GM19328 (cell line): ENCODE results near the gene E2F3.

ENCODE experiments used
- ATAC-seq: cut with Tn5 transposase; IDR thresholded peaks from one replicate; pipeline ENCODE4 v1.9.1; 2021; ENCODE audit warnings: mild to moderate bottlenecking, moderate library complexity; ENCODE audit not compliant: unreplicated experiment

The E2F3 gene

GRCh38 chr6:20402092-20402341 is 338 bp downstream of the E2F3 start:
- no peak for ATAC-seq

DNA sequence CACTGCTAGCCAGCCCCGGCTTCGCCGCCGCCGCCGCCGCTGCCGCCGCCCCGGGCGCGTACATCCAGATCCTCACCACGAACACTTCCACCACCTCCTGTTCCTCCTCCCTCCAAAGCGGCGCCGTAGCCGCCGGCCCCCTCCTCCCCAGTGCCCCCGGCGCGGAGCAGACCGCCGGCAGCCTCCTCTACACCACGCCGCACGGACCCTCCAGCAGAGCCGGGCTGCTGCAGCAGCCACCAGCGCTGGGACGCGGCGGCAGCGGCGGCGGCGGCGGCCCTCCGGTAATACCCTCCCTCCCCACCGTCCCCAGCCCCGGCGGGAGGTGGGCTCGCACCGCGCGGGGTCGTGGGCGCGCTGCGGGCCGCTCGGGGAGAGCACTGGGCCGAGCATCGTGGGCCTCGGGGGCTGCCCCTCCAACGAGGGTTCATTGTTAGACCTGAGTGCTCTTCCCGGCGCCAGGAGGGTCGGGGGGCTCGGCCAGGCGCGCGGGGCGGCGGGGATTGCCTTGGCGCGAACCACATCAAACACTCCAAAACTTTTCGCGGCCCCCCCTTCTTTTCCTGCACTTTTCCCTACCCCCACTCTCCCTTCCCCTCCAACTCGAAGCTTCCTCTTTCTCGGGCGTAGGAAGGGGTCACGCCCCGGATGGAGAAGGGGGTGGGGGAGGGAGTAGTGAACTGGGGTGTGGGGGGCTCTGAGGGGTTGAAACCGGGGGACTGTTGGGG is 827 bp downstream of the E2F3 start:
- ATAC-seq = no peak

DNA sequence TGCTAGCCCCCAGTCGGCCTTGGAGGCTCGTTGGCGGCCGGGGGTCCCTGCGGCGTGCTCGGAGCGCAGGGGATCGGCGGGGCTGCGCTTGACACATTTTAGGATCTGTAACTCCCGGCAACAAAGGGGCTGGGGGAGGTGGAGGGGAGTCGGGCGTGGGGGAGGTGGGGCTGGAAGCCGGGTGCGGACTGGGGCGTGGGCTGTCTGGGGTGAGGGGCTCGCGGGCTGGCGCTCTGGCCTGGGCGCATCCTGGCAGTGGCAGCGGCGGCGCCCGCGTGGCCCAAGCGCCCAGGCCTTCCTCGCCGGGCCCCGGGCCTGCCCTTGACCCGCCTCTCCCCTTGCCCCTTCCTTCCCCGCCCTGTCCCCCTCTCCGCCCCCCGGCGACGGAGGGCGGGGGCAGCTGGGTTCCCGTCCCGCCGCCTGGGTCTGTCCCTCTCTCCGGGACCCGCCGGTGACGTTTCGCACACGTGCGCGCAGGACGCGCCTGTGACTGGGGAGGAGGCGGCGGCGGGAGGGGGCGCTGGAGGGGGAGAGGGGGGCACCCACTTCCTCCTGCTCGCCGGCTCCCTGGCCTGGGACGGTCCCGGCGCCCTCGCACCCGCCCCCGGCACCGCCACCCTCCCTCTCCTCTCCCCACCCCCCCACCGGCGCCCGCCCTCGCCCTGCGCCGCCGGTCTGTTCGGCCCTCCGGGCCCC is 1.5 kb downstream of the E2F3 start:
- peak; percentile 42 for ATAC-seq

GRCh38 chr6:20403766-20404640 is 2.3 kb downstream of the E2F3 start:
- ATAC-seq = no peak

DNA sequence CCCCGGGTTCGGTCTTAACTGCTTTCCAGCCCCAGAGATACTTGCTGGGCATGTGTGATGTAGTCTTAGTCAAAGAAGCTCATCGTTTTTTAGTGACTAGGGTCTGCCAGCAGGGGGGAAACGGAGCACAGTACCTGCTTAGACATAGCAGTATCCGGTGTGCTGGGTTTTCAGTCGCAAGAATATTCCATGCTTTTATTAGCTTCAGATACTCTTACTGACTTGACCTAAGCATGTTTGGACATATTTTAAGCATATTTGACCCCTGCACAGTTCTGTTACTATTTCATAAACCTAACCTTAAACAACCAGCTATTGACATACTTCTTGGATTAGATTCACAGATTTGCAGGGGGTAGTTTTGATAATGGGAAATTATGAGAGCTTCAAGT is 3.0 kb downstream of the E2F3 start:
- no peak for ATAC-seq

DNA sequence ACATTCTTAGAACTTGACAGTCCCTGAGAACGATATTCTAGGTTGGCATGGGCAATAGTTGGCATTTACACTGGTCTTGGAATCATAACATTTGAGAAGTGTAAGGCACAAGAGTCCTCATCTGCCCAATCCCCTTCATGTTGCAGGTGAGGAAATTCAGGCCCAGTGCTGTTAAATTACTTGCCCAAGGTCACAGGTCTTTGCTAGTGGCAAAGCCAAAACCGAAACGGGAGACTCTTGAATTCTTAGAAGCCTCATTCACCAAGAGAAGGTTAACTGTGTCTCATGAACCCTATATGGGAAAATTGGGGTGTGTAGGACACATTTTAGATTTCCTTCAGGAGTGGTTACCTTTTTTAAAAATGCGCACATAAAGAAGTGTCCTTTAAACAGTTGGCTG is 7.2 kb downstream of the E2F3 start:
- no peak for ATAC-seq

DNA sequence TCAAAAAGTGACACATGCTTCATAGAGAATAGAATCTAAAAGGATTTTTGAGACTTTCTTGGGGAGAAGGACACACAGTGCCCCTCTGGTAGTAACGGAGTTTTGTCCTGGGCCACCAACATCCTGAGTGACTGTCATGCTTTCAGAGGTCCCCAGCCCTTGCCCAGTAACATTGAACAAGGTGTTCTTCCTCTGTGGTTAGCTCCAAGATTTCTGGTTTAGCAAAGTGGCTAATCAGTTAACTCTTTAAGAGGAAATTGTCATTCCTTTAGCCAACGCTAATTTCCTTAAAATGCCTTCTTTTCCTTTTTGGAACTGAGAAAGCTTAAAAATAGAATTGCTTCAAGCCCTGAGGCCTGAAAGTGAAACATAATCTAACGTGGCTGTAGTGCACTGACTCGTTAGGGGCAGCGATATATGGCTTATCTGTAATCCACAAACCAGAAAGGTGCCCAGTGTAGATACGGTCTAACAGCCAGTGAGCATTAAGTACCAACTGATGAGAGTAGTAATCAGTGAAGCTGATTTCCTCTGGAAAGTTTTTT is 7.8 kb downstream of the E2F3 start:
- peak; percentile 91 for ATAC-seq

GRCh38 chr6:20411544-20411943 is 9.9 kb downstream of the E2F3 start:
- no peak for ATAC-seq

- ATAC-seq = no peak
These were observed 10.4 kb downstream of the E2F3 start for GRCh38 chr6:20411953-20412681.

- ATAC-seq = no peak
These were observed 11.0 kb downstream of the E2F3 start for GRCh38 chr6:20412682-20413073.

DNA sequence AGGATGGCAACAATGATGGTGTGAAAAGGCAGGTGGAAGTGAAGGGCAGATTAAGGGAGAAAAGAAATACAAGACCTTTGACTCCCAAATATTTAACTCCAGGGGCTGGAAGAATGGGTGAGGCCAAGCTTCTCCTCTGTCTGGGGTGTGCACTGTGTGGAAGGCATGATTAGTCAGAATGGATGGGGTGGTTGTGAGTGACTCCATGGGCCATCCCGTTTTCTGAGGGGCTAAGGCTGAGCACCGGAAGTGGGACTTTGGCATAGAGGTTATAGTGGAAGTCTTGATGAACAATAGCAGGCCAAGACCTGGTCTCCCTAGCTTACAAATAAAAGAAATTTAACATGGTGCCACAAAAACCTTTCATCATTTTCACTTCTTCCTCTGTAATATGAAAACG is 12.1 kb downstream of the E2F3 start:
- no peak for ATAC-seq

DNA sequence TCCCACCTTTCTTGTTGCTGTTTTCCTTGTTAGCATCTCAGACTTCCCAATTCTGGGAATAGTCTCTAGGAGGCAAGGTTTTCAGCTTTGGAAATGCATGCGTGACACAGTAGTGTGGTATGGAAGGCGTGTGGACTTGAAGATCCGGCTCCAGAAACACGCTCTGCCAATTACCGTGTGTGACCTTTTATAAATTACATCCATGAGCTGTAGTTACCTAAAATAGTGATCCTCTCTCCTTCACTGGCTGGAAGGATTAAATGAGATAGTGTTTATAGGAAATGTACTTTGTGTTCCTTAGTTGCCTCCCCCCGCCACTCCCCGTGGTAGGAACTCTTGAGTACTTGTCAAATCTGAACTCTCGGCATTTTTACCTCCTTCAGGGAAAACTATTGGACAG is 13.0 kb downstream of the E2F3 start:
- ATAC-seq = no peak

- ATAC-seq = no peak
These were observed 13.6 kb downstream of the E2F3 start for GRCh38 chr6:20415304-20415703.

GRCh38 chr6:20415712-20416454 is 14.2 kb downstream of the E2F3 start:
- ATAC-seq = no peak

- ATAC-seq = no peak
These were observed 15.1 kb downstream of the E2F3 start for GRCh38 chr6:20416567-20417345.

GRCh38 chr6:20417819-20418218 is 16.1 kb downstream of the E2F3 start:
- ATAC-seq = no peak

DNA sequence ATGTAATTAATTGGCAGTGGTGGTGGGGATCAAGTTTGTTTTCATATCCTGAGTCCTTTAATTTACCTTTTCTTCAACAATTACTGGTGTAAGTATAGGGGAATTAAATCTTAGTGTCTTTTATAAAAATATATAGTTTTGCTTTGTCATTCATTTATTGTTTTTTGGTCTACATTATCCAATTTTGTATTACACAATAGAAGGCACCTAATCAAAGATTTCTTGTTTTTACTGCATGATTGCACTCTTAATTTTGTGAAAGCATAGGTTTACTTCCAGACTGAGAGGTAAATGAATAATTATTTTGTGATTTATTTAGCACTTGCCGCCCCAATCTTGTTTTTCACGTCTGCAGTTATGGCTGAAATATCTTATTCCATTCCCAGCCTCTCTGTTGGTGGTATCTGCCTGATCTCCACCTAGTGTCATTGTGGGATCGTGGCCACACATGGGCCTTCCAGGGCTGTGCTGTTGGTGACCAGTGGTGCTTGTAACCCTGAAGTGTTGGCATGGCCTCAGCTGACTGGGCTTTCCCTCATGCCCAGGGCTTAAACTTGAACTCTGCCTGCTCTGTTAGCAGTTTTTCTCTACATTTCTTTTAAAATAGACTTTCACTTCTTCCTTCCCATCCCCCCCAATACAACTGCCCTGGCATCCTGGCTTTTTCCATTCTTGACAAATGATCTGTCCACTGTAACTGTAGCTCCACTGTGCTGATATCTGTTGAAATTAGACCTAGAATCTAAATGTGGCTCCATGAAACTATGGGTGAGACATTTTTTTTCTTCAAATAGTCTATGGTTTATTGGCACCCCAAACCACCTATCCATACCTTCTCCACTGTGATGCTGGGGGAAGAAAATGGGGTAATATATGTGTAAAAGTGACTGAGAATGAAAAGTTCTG is 24.8 kb downstream of the E2F3 start:
- no peak for ATAC-seq

DNA sequence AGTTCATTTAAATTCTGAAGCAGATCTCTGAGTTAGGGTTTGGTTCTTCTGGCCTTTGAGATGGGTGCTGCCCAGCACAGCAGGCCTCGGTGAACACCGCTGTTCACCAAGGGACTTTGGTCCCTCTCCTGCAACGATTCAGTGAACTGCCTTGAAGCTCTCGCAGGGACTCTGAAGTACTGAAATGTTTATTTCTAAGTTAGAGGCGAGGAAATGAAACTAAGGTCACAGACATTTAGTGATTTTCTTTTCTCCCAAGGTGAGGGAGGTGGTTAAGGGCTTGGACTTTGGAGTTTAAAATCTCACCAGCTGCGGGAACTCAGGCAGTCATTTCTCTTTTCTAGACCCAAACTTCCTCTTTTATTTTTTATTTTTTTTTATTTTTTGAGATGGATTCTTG is 26.2 kb downstream of the E2F3 start:
- ATAC-seq = peak; percentile 69

DNA sequence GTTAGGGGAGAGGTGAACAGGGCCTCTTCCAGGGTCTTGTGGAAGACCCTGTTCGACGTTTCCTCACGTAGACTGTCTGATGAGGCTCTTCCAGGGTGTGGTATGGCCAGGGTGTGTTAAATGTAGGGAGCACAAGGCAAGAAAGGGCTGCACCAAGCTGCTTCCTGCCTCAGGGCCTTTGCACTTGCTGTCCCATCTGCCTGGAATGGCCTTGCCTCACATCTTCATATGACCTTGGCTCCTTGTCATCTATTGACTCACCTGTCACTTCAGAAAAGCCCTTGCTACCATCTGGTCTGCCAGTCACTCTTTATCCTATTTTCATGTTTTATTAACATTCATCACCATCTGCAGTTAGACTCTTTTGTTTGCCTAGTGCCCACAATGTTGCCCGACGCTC is 31.0 kb downstream of the E2F3 start:
- no peak for ATAC-seq
